HG03378 (cell line): ENCODE data around the gene DGKQ.

Experiments used
- ATAC-seq: cut with Tn5 transposase; IDR thresholded peaks from one replicate; pipeline ENCODE4 v1.9.1; 2021; ENCODE audit warnings: mild to moderate bottlenecking, moderate library complexity; ENCODE audit not compliant: unreplicated experiment

Gene DGKQ

GRCh38 chr4:909821-910220 is 63.5 kb downstream of the DGKQ start:
- no peak for ATAC-seq

GRCh38 chr4:909131-909571 is 64.2 kb downstream of the DGKQ start:
- no peak for ATAC-seq
